Neural progenitor cell (in vitro differentiated cells): ENCODE results near the gene ATIC.

ENCODE experiments used
- EZH2 ChIP-seq: fragments of 200-600 bp; sonication (generic); IDR thresholded peaks from 2 replicates; pipeline ENCODE4 v1.6.1; 2017; ENCODE audit warnings: antibody characterized with exemption, mild to moderate bottlenecking, moderate library complexity
- TF ChIP-seq, protein P1 (sequence below): fragments of 200-600 bp; sonication (generic); IDR thresholded peaks from 2 replicates; pipeline ENCODE4 v1.5.1; 2017; ENCODE audit warnings: antibody characterized with exemption, mild to moderate bottlenecking

DNA sequence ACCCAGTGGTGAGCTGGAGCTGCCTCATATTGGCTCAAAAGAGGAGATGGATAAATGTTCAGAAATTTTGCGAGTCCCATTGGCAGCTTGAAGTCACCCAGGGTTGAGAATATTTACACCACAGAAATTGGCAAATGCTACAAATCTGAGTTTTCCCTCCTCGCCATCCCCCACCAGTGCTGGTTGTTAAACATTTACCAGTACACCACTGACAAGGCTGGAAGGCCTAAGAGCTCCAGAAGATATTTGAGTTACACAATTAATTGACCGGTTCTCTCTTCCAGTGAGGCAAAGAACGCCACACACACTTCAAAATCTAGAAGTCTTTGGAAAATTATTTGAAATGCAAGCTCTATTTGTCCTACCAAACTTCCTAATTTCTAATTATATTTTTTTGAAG is 47.5 kb upstream of the ATIC start:
- no peak for TF ChIP-seq EZH2
- TF ChIP-seq, protein P1, sequence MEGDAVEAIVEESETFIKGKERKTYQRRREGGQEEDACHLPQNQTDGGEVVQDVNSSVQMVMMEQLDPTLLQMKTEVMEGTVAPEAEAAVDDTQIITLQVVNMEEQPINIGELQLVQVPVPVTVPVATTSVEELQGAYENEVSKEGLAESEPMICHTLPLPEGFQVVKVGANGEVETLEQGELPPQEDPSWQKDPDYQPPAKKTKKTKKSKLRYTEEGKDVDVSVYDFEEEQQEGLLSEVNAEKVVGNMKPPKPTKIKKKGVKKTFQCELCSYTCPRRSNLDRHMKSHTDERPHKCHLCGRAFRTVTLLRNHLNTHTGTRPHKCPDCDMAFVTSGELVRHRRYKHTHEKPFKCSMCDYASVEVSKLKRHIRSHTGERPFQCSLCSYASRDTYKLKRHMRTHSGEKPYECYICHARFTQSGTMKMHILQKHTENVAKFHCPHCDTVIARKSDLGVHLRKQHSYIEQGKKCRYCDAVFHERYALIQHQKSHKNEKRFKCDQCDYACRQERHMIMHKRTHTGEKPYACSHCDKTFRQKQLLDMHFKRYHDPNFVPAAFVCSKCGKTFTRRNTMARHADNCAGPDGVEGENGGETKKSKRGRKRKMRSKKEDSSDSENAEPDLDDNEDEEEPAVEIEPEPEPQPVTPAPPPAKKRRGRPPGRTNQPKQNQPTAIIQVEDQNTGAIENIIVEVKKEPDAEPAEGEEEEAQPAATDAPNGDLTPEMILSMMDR = no peak
